ENCODE results near the gene OXNAD1. TPM values are rescaled to one million over a fixed set of nuclear protein-coding genes. Genes with fewer than 3 reads are reported as not detected.

OXNAD1 gene
- total RNA-seq, 4 donors from 2014 or later = 11.4 to 14.9 (median 13.1) TPM

DNA sequence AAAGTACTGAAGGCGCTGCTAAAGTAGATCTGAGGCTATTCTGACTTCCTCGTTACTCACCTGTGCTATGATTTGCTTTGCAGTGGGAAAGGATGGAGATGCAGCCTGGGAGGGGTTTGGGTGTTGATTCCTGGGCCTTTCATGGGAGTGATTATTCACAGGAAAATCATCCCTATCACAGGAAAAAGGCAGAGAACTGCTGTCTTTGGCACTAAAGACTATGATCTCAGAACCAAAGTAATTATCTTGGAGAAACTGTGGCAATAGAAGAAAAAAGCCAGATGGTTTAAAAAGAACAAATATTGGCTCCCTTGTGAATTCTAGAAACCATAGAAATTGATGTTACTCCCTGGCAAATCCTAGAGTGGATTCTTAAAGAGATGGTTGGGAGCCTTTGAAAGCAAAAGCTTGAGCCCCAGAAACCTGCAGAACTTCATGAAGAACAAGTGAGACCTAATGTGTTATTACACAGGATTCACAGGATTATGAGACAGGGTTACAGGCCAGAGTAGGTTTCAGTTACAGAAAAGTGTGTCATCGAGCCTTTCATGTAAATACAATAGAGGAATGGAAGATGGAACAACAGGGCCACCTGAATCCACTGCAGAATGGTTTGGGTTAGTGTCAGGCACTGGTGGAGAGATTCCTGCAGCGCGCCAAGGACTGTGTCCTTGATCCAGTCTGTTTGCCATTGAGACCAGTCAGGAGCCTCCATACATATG, 85.7 kb downstream of the OXNAD1 start:
- 86 to 90% methylated on average over 5 of the region's 5 CpGs for WGBS, 2 donors
- DNase-seq (ENCODE audit: low spot score in 2 of 2) = no peak

DNA sequence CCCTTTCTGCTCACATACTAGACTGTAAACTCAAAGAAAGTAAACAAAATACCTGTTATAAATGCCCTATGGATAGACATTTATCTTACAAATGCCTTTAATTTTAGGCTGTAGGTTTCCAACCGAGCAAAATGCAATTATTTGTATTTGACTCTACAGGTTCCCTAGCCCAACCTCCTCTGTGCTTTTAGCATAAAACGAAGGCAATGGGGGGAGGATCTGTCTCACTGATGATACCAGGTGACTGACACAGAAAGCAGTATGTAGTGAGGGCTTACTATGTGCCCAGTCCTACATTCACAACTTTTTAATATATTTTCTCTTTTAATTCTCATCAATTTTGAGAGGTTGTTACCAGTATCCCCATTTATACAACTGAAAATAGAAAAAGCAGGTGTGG, 87.4 kb downstream of the OXNAD1 start:
- no peak for DNase-seq (ENCODE audit: low spot score in 2 of 2)
- no peaks in the 10 kb centered on the region for H3K9me3 ChIP-seq
- no peak overlapping the region for H3K4me3 ChIP-seq
- H3K4me1 ChIP-seq = peaks cover 0 to 23% (median 3%) of the 10 kb centered on the region in 4 donors
- H3K36me3 ChIP-seq = peaks cover 0 to 50% (median 0%) of the 10 kb centered on the region in 3 donors
- H3K27me3 ChIP-seq = no peaks in the 10 kb centered on the region
- no peak overlapping the region for H3K27ac ChIP-seq
- 74 to 76% methylated on average over 2 of the region's 2 CpGs for WGBS, 2 donors
- TF ChIP-seq EP300 (IDR thresholded peaks at IDR 0.05) (no peak), POLR2A (IDR thresholded peaks at IDR 0.05) (no peak)
- TF ChIP-seq, protein P1, sequence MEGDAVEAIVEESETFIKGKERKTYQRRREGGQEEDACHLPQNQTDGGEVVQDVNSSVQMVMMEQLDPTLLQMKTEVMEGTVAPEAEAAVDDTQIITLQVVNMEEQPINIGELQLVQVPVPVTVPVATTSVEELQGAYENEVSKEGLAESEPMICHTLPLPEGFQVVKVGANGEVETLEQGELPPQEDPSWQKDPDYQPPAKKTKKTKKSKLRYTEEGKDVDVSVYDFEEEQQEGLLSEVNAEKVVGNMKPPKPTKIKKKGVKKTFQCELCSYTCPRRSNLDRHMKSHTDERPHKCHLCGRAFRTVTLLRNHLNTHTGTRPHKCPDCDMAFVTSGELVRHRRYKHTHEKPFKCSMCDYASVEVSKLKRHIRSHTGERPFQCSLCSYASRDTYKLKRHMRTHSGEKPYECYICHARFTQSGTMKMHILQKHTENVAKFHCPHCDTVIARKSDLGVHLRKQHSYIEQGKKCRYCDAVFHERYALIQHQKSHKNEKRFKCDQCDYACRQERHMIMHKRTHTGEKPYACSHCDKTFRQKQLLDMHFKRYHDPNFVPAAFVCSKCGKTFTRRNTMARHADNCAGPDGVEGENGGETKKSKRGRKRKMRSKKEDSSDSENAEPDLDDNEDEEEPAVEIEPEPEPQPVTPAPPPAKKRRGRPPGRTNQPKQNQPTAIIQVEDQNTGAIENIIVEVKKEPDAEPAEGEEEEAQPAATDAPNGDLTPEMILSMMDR (IDR thresholded peaks at IDR 0.05) = no peak

More for the DNA sequence above, 85.7 kb downstream of the OXNAD1 start:
- no peak overlapping the region for H3K4me3 ChIP-seq
- H3K27ac ChIP-seq = peak overlapping the region in 2 of 4 donors; percentile 6 to 64
- no peaks in the 10 kb centered on the region for H3K27me3 ChIP-seq
- H3K4me1 ChIP-seq = peaks cover 0 to 23% (median 3%) of the 10 kb centered on the region in 4 donors
- H3K9me3 ChIP-seq = no peaks in the 10 kb centered on the region
- H3K36me3 ChIP-seq = peaks cover 0 to 58% (median 0%) of the 10 kb centered on the region in 3 donors
- no peak for TF ChIP-seq POLR2A (IDR thresholded peaks at IDR 0.05)
- TF ChIP-seq, protein P1 (IDR thresholded peaks at IDR 0.05) = no peak
- no peak for TF ChIP-seq EP300 (IDR thresholded peaks at IDR 0.05)

DNA sequence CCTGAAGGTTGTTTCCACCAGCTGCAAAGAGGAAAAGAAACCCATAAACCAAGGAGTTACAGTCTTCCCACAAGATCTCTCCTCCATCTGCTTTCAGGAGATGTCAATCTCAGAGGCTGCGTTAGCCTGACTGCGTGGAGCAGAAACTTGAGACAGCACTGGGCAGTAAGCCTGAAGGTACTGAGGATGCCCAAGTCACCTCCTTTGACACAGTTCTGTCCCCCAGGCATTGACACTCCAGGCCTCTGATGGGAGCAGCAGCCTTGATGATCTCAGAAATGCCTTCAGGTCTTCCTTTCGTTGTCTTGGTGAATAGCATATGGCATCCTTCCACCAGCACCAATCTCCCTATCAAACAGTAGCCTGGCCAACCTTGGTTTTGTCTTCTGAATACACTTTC, 89.3 kb downstream of the OXNAD1 start:
- Histone ChIP-seq H3K36me3 (peaks cover 0 to 31% (median 0%) of the 10 kb centered on the region in 3 donors), H3K9me3 (no peaks in the 10 kb centered on the region), H3K4me3 (no peak overlapping the region), H3K27ac (no peak overlapping the region), H3K4me1 (peaks cover 0 to 23% (median 3%) of the 10 kb centered on the region in 4 donors), H3K27me3 (no peaks in the 10 kb centered on the region)
- 91 to 100% methylated on average over 3 of the region's 3 CpGs for WGBS, 2 donors
- no peak for DNase-seq (ENCODE audit: low spot score in 2 of 2)
- TF ChIP-seq, protein P1 (IDR thresholded peaks at IDR 0.05) = no peak
- TF ChIP-seq EP300 (IDR thresholded peaks at IDR 0.05) (no peak), POLR2A (IDR thresholded peaks at IDR 0.05) (no peak)

Other genes with a start within 250 kb of the OXNAD1 start
- gene GALNT15, start 90.5 kb upstream of the OXNAD1 start, total RNA-seq = 100 to 1,000 TPM; 386 to 830 (median 768) TPM
- gene DPH3, start 269 bp upstream of the OXNAD1 start, total RNA-seq = 10 to 100 TPM; 11.4 to 20.5 (median 19.1) TPM
- 100 to 1,000 TPM; 113 to 137 (median 122) TPM for gene RFTN1, start 248.5 kb downstream of the OXNAD1 start, total RNA-seq